ENCODE data around the gene ZSCAN12.
A peak's percentile ranks its signal among the peaks of the same experiment; 100 is the strongest.
"Not testable (repeated sequence)": the region's sequence is repeated elsewhere in the genome, so short reads cannot be mapped to it uniquely, and the experiment has no call there.

Gene ZSCAN12

DNA sequence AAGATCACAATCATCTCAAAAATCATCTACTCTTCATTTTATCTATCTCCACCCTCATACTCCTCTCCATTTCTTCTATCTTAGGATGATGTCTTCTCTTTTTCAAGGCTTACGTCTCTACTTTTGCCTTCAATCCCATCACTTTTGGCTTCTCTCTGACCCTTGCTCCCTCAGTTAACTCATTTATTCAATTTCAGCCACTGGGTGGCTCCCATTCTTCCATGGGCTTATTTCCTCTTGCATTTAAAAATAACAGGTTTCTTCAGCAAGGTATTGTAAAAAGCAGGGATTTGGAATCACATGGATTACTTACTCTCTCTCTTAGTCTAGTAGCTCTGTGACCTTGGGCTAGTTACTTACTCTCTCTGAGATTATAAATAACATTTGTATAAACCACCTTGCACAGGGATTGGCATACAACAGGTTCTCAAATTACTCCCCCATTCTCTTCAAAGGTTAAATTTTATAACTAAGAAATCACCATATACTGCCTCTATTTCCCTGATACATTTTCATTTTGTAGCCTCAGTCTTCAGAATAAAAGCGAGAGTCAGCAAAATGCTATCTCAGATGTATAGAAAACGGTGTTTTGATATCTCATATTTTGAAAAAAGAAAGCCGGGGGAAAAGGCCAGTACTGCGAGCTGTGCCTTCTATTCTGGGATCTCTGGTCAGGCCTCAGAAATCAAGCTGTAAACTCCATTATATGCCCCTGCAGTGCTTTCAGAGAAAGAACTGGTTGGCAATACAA lies 5.5 kb downstream of the ZSCAN12 start:
- no peak for DNase-seq (ENCODE audit: low spot score)

- no peak for DNase-seq (ENCODE audit: low spot score)
Measured at GRCh38 chr6:28390688-28391087, 8.9 kb downstream of the ZSCAN12 start.

- no peak for DNase-seq (ENCODE audit: low spot score)
Measured at GRCh38 chr6:28384143-28384533, 15.4 kb downstream of the ZSCAN12 start.

DNA sequence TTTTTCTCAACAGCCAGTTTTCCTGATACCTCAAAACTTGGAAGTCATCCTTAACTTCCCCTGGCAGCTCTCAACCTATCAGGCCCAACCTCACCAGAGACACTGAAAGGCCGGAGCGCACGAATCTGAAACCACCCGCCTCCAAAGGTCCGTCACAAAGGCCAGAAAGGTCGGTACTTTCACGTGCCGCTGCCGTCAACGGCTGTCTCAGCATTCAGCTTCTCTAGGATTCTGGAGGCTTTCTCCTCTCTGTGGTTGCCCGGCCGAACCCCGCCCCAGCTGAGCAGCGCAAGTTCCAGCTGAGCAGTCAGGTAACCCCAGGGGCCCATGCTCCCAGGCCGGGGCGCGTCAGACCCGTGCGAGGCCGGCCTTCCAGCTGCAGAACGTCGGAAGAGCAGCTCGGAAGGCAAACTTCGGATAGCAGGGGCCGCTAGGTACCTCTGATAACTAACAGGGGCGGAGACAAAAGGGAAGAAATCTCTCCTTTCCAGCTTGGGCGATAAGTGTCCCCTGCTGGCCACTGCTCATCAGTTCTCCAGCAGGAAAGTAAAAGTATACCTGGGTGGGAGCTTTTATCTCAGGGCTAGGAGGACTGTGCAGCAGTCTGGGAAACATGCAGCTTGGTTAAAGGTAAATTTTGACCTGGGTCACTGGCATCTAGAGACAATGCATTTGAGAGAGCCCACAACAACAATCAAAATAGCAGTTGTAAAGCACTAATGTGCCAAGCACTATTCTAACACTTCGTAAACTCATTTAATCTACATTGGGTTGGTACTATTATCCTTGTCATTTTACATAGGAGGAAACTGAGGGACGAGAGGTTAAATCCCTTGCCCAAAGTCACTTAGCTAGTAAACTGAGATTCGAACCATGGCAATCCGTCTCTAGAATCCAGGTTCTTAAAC lies 16.1 kb downstream of the ZSCAN12 start:
- peak; percentile 26 for DNase-seq (ENCODE audit: low spot score)

DNA sequence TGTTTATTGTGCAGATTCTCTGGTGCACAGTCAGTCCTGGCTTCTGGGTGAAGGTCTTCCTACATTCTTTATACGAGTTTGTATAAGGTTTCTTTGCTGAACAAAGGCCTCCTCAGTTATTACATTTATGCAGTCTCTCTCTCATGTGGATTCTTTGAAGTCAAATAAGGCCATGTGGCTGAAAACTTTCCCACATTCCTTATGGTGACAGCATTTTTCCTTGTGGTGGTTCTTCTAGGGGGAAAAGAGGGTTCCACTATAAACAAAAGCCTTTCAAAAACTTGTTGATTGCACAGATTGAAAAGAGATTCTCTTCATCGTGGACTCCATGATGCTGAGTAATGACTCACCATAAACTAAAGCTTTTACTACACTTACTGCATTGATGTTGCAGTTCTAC lies 19.2 kb downstream of the ZSCAN12 start:
- DNase-seq (ENCODE audit: low spot score): no peak

DNA sequence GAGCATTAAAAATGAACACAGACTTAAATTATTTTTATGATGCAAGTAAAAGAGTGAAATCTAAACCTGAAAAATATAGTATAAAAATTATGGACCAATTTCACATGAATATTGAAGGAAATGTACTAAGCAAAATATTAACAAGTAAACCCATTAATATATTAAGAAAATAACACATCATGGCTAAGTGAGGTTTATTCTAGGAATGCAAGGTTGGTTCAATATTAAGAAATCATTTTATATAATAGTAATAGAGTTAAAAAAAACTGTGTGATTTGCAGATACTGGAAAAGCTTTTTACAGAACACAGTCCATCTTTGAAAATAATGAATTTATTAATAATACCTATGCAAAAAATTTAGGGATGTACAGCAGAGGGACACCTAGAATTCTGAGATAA lies 20.9 kb downstream of the ZSCAN12 start:
- no peak for DNase-seq (ENCODE audit: low spot score)

DNA sequence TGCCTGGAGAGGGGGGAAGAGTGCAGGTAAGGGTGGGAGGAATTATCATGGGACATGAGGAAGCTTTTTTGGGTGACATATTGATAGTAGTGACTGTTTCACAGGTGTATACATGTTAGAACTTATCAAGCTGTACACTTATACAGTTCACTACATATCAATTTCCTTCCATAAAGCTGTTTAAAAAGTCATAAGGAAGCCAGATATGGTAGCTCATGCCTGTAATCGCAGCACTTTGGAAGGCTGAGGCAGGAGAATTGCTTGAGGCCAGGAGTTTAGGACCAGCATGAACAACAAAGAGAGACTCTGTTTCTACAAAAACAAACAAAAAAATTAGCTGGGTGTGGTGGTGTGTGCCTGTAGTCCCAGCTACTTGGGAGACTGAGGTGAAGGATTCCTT lies 21.7 kb downstream of the ZSCAN12 start:
- DNase-seq (ENCODE audit: low spot score): no peak

- DNase-seq (ENCODE audit: low spot score): no peak
Measured at GRCh38 chr6:28373925-28374324, 25.6 kb downstream of the ZSCAN12 start.

DNA sequence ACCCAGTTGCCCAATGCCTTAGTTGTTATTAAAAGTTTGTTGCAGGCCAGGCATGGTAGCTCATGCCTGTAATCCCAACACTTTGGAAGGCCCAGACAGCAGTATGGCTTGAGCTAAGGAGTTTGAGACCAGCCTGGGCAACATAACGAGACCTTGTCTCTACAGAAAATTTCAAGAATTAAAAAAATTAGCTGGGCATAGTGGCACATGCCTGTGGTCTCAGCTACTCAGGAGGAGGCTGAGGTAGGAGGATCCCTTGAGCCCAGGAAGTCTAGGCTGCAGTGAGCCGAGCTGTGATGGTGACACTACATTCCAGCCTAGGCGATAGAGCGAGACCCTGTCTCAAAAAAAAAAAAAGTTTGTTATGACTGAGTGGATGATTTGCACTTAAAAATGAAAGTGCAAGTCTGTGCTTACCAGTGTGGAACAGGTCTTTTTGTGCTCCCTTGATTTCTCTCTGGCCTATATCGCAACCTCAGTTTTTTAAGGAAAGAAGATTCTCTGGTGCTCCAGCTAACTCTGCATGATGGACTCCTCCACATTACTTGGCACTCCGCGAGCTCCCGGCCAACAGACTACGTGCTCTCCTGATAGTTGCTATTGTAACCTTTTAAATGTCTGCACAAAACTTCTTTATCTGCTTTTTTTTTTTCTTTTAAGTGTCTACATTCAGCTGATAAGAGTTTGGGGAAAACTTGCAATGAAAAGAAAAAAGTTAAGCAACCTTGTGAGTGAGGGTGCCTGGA lies 27.7 kb downstream of the ZSCAN12 start:
- DNase-seq (ENCODE audit: low spot score): no peak

- no peak for DNase-seq (ENCODE audit: low spot score)
Measured at GRCh38 chr6:28371280-28371679, 28.3 kb downstream of the ZSCAN12 start.

GRCh38 chr6:28370440-28370839 lies 29.1 kb downstream of the ZSCAN12 start:
- DNase-seq (ENCODE audit: low spot score): no peak

- no peak for DNase-seq (ENCODE audit: low spot score)
Measured at GRCh38 chr6:28369463-28369862, 30.1 kb downstream of the ZSCAN12 start.

DNA sequence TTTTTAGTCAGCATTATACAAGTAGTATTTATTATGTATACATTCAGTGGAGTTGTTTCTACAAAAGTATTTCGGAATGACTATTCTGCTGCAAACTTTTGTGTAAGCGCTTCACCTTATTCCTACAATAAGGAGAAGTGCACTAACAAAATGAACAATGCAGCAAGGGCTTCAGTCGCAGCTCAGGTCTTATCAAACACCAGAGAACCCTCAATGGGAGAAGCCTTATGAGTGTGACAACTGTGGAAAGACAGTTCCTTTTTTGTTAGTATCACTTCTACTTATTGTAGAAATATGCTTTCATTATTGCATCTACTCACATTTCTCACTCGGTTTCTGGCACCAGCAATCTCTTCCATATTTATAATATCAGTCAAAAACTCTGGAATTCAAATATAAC lies 31.0 kb downstream of the ZSCAN12 start:
- DNase-seq (ENCODE audit: low spot score): no peak

DNA sequence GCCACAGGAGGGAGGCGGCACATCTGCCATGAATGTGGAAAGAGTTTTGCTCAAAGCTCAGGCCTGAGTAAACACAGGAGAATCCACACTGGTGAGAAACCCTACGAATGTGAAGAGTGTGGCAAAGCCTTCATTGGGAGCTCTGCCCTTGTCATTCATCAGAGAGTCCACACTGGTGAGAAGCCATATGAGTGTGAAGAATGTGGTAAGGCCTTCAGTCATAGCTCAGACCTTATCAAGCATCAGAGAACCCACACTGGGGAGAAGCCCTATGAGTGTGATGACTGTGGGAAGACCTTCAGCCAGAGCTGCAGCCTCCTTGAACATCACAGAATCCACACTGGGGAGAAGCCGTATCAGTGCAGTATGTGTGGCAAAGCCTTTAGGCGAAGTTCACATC lies 34.0 kb downstream of the ZSCAN12 start:
- DNase-seq (ENCODE audit: low spot score): not testable (repeated sequence)

- no peak for DNase-seq (ENCODE audit: low spot score)
Measured at GRCh38 chr6:28360961-28361360, 38.6 kb downstream of the ZSCAN12 start.

DNA sequence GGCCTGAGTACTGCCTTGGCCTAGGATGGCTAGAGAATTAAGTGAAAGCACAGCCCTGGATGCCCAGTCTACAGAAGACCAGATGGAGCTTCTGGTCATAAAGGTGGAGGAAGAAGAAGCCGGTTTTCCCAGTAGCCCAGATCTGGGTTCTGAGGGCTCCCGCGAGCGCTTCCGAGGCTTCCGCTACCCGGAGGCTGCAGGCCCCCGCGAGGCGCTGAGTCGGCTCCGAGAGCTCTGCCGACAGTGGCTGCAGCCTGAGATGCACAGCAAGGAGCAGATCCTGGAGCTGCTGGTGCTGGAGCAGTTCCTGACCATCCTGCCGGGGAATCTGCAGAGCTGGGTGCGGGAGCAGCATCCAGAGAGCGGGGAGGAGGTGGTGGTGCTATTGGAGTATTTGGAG lies 40.0 kb downstream of the ZSCAN12 start:
- not testable (repeated sequence) for DNase-seq (ENCODE audit: low spot score)

DNA sequence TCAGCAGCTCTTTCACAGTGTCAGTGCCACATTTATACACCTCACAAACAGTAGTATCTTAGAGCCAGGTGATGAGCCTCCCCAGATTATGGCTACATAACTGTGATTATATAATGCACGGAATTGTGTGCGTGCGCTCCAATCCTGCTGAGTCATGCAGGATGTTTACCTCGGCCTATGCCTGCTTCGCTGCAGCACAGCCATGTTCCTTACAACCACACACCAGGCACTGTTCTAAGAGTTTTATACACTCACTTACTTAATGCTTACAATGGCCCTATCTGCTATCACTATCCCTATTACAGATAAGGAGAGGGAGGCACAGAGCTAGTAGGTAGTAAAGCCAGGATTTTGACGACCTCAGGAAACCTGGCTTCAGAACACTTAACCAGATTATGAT lies 42.5 kb downstream of the ZSCAN12 start:
- DNase-seq (ENCODE audit: low spot score): no peak

DNA sequence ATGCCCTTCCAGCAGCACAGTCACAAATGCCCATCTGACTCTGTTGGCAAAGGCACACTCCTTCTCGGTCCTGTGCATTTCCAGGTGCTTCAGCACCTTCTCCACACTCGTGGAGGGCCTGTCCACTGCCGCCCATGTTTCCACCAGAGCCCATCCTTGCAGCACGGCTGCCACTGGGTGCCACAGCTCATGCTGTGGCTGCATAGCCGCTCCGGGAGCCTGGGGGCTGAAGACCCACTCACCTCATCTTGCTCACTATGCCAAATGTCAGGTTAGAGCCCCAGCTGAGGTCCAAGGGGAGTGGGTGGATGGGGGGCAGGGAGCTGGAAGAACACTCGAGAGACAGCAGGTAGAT lies 42.9 kb downstream of the ZSCAN12 start:
- DNase-seq (ENCODE audit: low spot score): no peak

GRCh38 chr6:28355743-28356665 lies 43.5 kb downstream of the ZSCAN12 start:
- peak; percentile 75 for DNase-seq (ENCODE audit: low spot score)

DNA sequence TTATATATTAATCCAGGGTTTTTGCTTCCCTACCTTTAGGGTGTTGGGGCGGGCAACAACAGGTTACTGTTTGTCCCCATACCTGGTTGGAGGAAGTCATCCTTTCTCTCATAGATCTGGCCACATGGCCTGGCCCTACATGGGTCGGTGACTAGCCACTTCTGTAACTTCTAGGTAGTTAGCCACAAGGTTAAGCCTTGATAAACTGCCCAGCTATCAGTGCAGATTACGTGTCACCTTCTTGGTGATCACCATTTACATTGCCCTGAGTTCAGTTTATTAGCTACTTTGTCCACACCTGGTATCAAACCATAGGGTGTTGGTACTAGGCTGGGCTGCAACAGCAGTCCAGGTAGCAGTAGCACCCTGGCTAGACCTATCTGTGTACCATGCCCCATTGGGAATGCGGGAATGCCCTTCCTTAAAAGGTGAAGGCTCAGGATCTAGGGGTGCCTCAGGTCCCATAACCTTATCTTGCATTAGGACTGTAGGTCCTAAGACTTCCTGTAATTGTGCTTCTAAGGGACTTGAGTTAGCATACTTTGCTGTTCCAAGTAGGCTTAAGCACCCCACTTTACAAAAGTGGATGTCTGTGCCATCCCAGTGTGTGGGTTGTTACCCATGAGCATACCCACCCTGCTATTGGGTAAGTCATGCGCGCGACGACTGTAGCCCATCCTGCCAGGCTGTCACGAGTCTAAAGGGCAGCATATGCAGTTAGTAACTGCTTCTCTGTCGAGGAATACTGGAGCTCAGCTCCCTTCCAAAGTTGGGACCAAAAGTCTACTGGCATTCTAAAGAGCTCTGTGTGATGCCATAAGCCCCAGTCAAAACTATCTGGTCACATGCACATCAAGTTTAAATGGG lies 44.6 kb downstream of the ZSCAN12 start:
- no peak for DNase-seq (ENCODE audit: low spot score)

All from CD4-positive, alpha-beta T cell treated with Interleukin-15 for 4 hours (primary cell).